ENCODE results near the gene GABRP. TPM values are rescaled to one million over a fixed set of nuclear protein-coding genes. Genes with fewer than 3 reads are reported as not detected.
"Not testable (repeated sequence)": the region's sequence is repeated elsewhere in the genome, so short reads cannot be mapped to it uniquely, and the experiment has no call there.

The GABRP gene
- polyA plus RNA-seq, 3 donors: not detected

- H3K27me3 ChIP-seq (ENCODE audit: control insufficient read depth in 2 of 2, insufficient read depth in 2 of 2, low read length in 2 of 2): no peaks in the 10 kb centered on the region
- no peaks in the 10 kb centered on the region for H3K36me3 Mint-ChIP-seq
- H3K4me1 Mint-ChIP-seq: no peaks in the 10 kb centered on the region
- H4K20me1 ChIP-seq (ENCODE audit: insufficient read depth, low read length): no peaks in the 10 kb centered on the region
- H3K27ac ChIP-seq (ENCODE audit: low read depth in 1 of 2, low read length in 2 of 2): no peak overlapping the region
- no peak overlapping the region for H3K4me2 ChIP-seq (replicated peaks; ENCODE audit: extremely low read depth, low read length, poor library complexity, severe bottlenecking)
- no peak for DNase-seq
- H3K79me2 ChIP-seq (ENCODE audit: insufficient read depth, low read length): no peaks in the 10 kb centered on the region
- H3K27me3 Mint-ChIP-seq (ENCODE audit: low read depth in 3 of 3): peaks cover 5 to 8% (median 7%) of the 10 kb centered on the region in 3 donors
- intact Hi-C loops (cut with micrococcal nuclease): no loop called here
- WGBS (ENCODE audit: insufficient coverage): no CpG with 5 or more reads among the region's 2 CpGs
- H3K4me1 ChIP-seq (ENCODE audit: control insufficient read depth in 1 of 2, insufficient read depth in 2 of 2, low read length in 2 of 2): no peaks in the 10 kb centered on the region
- H2AFZ ChIP-seq (ENCODE audit: insufficient read depth, low read depth, low read length, poor library complexity, severe bottlenecking): no peak overlapping the region
- no peak overlapping the region for H3K9ac ChIP-seq (ENCODE audit: insufficient read depth, low read length, poor library complexity, severe bottlenecking)
- no peak overlapping the region for H3K4me3 Mint-ChIP-seq
- H3K9me3 Mint-ChIP-seq: peaks cover 0 to 13% (median 9%) of the 10 kb centered on the region in 7 donors
- no peaks in the 10 kb centered on the region for H3K36me3 ChIP-seq (replicated peaks in 1 of 2; ENCODE audit: control insufficient read depth in 1 of 2, insufficient read depth in 2 of 2, low read length in 2 of 2)
- peaks cover 0 to 3% of the 10 kb centered on the region in 2 donors for H3K9me3 ChIP-seq (replicated peaks in 1 of 2; ENCODE audit: control insufficient read depth in 1 of 2, insufficient read depth in 1 of 2, low read length in 2 of 2)
- no peak for TF ChIP-seq CTCF (IDR thresholded peaks at IDR 0.05)
- H3K4me3 ChIP-seq (replicated peaks in 1 of 3; ENCODE audit: low read depth in 2 of 3, low read length in 3 of 3): no peak overlapping the region
- H3K27ac Mint-ChIP-seq: no peak overlapping the region
These were observed 42.6 kb downstream of the GABRP start for GRCh38 chr5:170826117-170826516.

- H3K36me3 Mint-ChIP-seq: no peaks in the 10 kb centered on the region
- H4K20me1 ChIP-seq (ENCODE audit: insufficient read depth, low read length): no peaks in the 10 kb centered on the region
These were observed 48.7 kb downstream of the GABRP start for GRCh38 chr5:170832241-170832640.

GRCh38 chr5:170833981-170834380 is 50.5 kb downstream of the GABRP start:
- H3K4me3 Mint-ChIP-seq; H3K9ac ChIP-seq (ENCODE audit: insufficient read depth, low read length, poor library complexity, severe bottlenecking); H3K9me3 Mint-ChIP-seq; DNase-seq; H3K4me3 ChIP-seq (replicated peaks in 1 of 3; ENCODE audit: low read depth in 2 of 3, low read length in 3 of 3); H3K36me3 Mint-ChIP-seq; H2AFZ ChIP-seq (ENCODE audit: insufficient read depth, low read depth, low read length, poor library complexity, severe bottlenecking); H3K27me3 Mint-ChIP-seq (ENCODE audit: low read depth in 3 of 3); H3K27ac Mint-ChIP-seq; H3K36me3 ChIP-seq (replicated peaks in 1 of 2; ENCODE audit: control insufficient read depth in 1 of 2, insufficient read depth in 2 of 2, low read length in 2 of 2); H4K20me1 ChIP-seq (ENCODE audit: insufficient read depth, low read length); H3K4me2 ChIP-seq (replicated peaks; ENCODE audit: extremely low read depth, low read length, poor library complexity, severe bottlenecking); H3K9me3 ChIP-seq (replicated peaks in 1 of 2; ENCODE audit: control insufficient read depth in 1 of 2, insufficient read depth in 1 of 2, low read length in 2 of 2); H3K4me1 Mint-ChIP-seq; H3K4me1 ChIP-seq (ENCODE audit: control insufficient read depth in 1 of 2, insufficient read depth in 2 of 2, low read length in 2 of 2); H3K27ac ChIP-seq (ENCODE audit: low read depth in 1 of 2, low read length in 2 of 2); H3K27me3 ChIP-seq (ENCODE audit: control insufficient read depth in 2 of 2, insufficient read depth in 2 of 2, low read length in 2 of 2); intact Hi-C loops (cut with micrococcal nuclease); H3K79me2 ChIP-seq (ENCODE audit: insufficient read depth, low read length): not testable (repeated sequence)
- 100% methylated on average over 1 of the region's 2 CpGs for WGBS (ENCODE audit: insufficient coverage)

More at GRCh38 chr5:170832241-170832640, 48.7 kb downstream of the GABRP start:
- no peaks in the 10 kb centered on the region for H3K4me1 Mint-ChIP-seq
- Histone ChIP-seq H3K9me3 (replicated peaks in 1 of 2; ENCODE audit: control insufficient read depth in 1 of 2, insufficient read depth in 1 of 2, low read length in 2 of 2) (no peaks in the 10 kb centered on the region), H3K27ac (ENCODE audit: low read depth in 1 of 2, low read length in 2 of 2) (no peak overlapping the region), H3K79me2 (ENCODE audit: insufficient read depth, low read length) (no peaks in the 10 kb centered on the region), H3K36me3 (replicated peaks in 1 of 2; ENCODE audit: control insufficient read depth in 1 of 2, insufficient read depth in 2 of 2, low read length in 2 of 2) (no peaks in the 10 kb centered on the region), H2AFZ (ENCODE audit: insufficient read depth, low read depth, low read length, poor library complexity, severe bottlenecking) (no peak overlapping the region), H3K4me1 (ENCODE audit: control insufficient read depth in 1 of 2, insufficient read depth in 2 of 2, low read length in 2 of 2) (no peaks in the 10 kb centered on the region), H3K27me3 (ENCODE audit: control insufficient read depth in 2 of 2, insufficient read depth in 2 of 2, low read length in 2 of 2) (peaks cover 0 to 2% of the 10 kb centered on the region in 2 donors), H3K9ac (ENCODE audit: insufficient read depth, low read length, poor library complexity, severe bottlenecking) (no peak overlapping the region), H3K4me2 (replicated peaks; ENCODE audit: extremely low read depth, low read length, poor library complexity, severe bottlenecking) (no peak overlapping the region), H3K4me3 (replicated peaks in 1 of 3; ENCODE audit: low read depth in 2 of 3, low read length in 3 of 3) (no peak overlapping the region)
- DNase-seq: no peak
- peaks cover 5 to 8% (median 6%) of the 10 kb centered on the region in 3 donors for H3K27me3 Mint-ChIP-seq (ENCODE audit: low read depth in 3 of 3)
- H3K27ac Mint-ChIP-seq: no peak overlapping the region
- peaks cover 0 to 7% (median 3%) of the 10 kb centered on the region in 7 donors for H3K9me3 Mint-ChIP-seq
- no peak overlapping the region for H3K4me3 Mint-ChIP-seq
- intact Hi-C loops (cut with micrococcal nuclease): no loop called here
- 89% methylated on average over 5 of the region's 7 CpGs for WGBS (ENCODE audit: insufficient coverage)
- no peak for TF ChIP-seq CTCF (IDR thresholded peaks at IDR 0.05)

Data from CD14-positive monocyte (primary cell).